PC-9 (cell line): ENCODE results near the gene TM9SF1. TPM values are rescaled to one million over a fixed set of nuclear protein-coding genes. Genes with fewer than 3 reads are reported as not detected.

Source experiments
- BruUV-seq: library from RNA; stranded (reverse); fragments of 400-500 nt; replicated peaks from 2 replicates; lab custom pipeline; 2021; lab: Mats Ljungman, UMichigan
- CTCF ChIA-PET: fragments of 300-600 bp; sonication (Branson Sonifier 250); formaldehyde crosslinking; loops from one replicate; lab custom pipeline; 2022; ENCODE audit warnings: antibody characterized with exemption; lab: Charles Lee
- POLR2A ChIA-PET: fragments of 300-600 bp; sonication (Branson Sonifier 250); formaldehyde crosslinking; loops from one replicate; lab custom pipeline; 2022; ENCODE audit warnings: antibody characterized with exemption; ENCODE audit not compliant: unreplicated experiment; lab: Charles Lee
- DNase-seq, 2 experiments: peaks; one replicate each; pipeline versions ENCODE4 v3.0.0 to v3.0.0-alpha.2; 2015 to 2022; ENCODE audit warnings: mixed read lengths in 1 of 2
- H2AFZ ChIP-seq: fragments of 200-600 bp; sonication (generic); 2 replicates; pipeline ENCODE4 v1.8.1; 2017; ENCODE audit warnings: antibody characterized with exemption
- H3F3A ChIP-seq: fragments of 200-600 bp; sonication (generic); 2 replicates; pipeline ENCODE4 v1.8.1; 2017; ENCODE audit warnings: antibody characterized with exemption, mild to moderate bottlenecking, low read depth; ENCODE audit not compliant: insufficient read depth
- H3K27ac ChIP-seq: fragments of 200-600 bp; sonication (generic); 2 replicates; pipeline ENCODE4 v1.6.1; 2016; ENCODE audit warnings: mixed run types
- H3K27me3 ChIP-seq: fragments of 200-600 bp; sonication (generic); 2 replicates; pipeline ENCODE4 v1.6.1; 2016; ENCODE audit warnings: low read depth, mixed run types; ENCODE audit not compliant: insufficient read depth
- H3K36me3 ChIP-seq: fragments of 200-600 bp; sonication (generic); 2 replicates; pipeline ENCODE4 v1.6.1; 2016; ENCODE audit warnings: low read depth, mixed run types
- H3K4me1 ChIP-seq: fragments of 200-600 bp; sonication (generic); replicated peaks from 2 replicates; pipeline ENCODE4 v1.6.1; 2016; ENCODE audit warnings: mixed run types; ENCODE audit not compliant: insufficient read depth
- H3K4me2 ChIP-seq: fragments of 200-600 bp; sonication (generic); 2 replicates; pipeline ENCODE4 v1.6.1; 2017; ENCODE audit warnings: mixed run types
- H3K4me3 ChIP-seq: fragments of 200-600 bp; sonication (generic); 2 replicates; pipeline ENCODE4 v1.6.1; 2016; ENCODE audit warnings: mixed run types
- H3K79me2 ChIP-seq: fragments of 200-600 bp; sonication (generic); 2 replicates; pipeline ENCODE4 v1.6.1; 2017; ENCODE audit warnings: low read depth, mixed run types
- H3K9me2 ChIP-seq: fragments of 200-600 bp; sonication (generic); 2 replicates; pipeline ENCODE4 v1.8.1; 2017; ENCODE audit warnings: mild to moderate bottlenecking; ENCODE audit not compliant: insufficient read depth
- H3K9me3 ChIP-seq: fragments of 200-600 bp; sonication (generic); 2 replicates; pipeline ENCODE4 v1.8.1; 2016; ENCODE audit warnings: low read depth; ENCODE audit not compliant: insufficient read depth
- H4K20me1 ChIP-seq: fragments of 200-600 bp; sonication (generic); 2 replicates; pipeline ENCODE4 v1.8.1; 2017; ENCODE audit not compliant: insufficient read depth
- EZH2 ChIP-seq: fragments of 200-600 bp; sonication (generic); IDR thresholded peaks from 2 replicates; pipeline ENCODE4 v1.8.0; 2017; ENCODE audit warnings: antibody characterized with exemption, low read depth
- intact Hi-C: fragments of 100-400 bp; cut with micrococcal nuclease; formaldehyde crosslinking; loops from one replicate; pipeline ENCODE4 v1.10.0; 2022; ENCODE audit not compliant: unreplicated experiment
- total RNA-seq: library from RNA; stranded (reverse); gene quantifications from 2 replicates; pipeline ENCODE4 v1.2.3, GENCODE V29; 2021
- TF ChIP-seq, protein P1 (sequence below): fragments of 200-600 bp; sonication (generic); conservative IDR thresholded peaks from 2 replicates; pipeline ENCODE4 v1.6.1; 2017; ENCODE audit warnings: mixed run types, antibody characterized with exemption, mild to moderate bottlenecking, moderate library complexity

The TM9SF1 gene
- total RNA-seq, 1 experiment from 2014 or later = 37.3 TPM

- Histone ChIP-seq H4K20me1 (no peaks in the 10 kb centered on the region), H2AFZ (no peak overlapping the region), H3K4me1 (peaks cover 10% of the 10 kb centered on the region; the same call in 1 of the 2 replicates), H3K27me3 (no peaks in the 10 kb centered on the region), H3K79me2 (peaks cover 13% of the 10 kb centered on the region), H3K4me2 (0 out of 2 replicates have a peak overlapping the region, but pooled peaks have one; percentile 91), H3K9me3 (no peaks in the 10 kb centered on the region), H3K36me3 (no peaks in the 10 kb centered on the region), H3K4me3 (no peak overlapping the region), H3K9me2 (no peaks in the 10 kb centered on the region), H3F3A (peaks cover 14% of the 10 kb centered on the region; the same call in 1 of the 2 replicates), H3K27ac (no peak overlapping the region)
- POLR2A ChIA-PET = no interaction called here
- CTCF ChIA-PET = no interaction called here
- no peak for TF ChIP-seq EZH2
- TF ChIP-seq, protein P1, sequence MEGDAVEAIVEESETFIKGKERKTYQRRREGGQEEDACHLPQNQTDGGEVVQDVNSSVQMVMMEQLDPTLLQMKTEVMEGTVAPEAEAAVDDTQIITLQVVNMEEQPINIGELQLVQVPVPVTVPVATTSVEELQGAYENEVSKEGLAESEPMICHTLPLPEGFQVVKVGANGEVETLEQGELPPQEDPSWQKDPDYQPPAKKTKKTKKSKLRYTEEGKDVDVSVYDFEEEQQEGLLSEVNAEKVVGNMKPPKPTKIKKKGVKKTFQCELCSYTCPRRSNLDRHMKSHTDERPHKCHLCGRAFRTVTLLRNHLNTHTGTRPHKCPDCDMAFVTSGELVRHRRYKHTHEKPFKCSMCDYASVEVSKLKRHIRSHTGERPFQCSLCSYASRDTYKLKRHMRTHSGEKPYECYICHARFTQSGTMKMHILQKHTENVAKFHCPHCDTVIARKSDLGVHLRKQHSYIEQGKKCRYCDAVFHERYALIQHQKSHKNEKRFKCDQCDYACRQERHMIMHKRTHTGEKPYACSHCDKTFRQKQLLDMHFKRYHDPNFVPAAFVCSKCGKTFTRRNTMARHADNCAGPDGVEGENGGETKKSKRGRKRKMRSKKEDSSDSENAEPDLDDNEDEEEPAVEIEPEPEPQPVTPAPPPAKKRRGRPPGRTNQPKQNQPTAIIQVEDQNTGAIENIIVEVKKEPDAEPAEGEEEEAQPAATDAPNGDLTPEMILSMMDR = no peak
- intact Hi-C loops = no loop called here
- BruUV-seq = no TSS peak
- no peak for DNase-seq
These were observed 16.1 kb upstream of the TM9SF1 start for GRCh38 chr14:24211311-24211710.

DNA sequence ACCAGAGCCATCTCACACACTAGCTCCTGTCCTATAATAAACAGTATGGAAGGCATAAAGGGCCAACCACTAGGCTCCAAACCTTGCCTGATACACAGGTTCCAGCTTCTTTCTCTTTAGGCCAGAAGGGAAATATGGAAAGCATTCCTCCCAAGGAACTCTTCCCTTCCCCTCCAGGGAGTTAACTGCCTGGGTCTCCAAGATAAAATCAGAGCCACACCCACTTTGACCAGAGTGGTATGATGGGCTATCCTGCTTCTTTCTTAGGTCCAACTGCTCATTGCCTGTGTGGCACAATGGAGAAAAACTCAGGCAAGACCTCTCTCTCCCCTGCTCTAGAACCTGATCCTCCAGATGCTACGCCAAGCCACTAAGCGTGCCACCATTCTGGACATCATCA, 12.4 kb upstream of the TM9SF1 start:
- Histone ChIP-seq H3F3A (peaks cover under 1% of the 10 kb centered on the region; the same call in 1 of the 2 replicates), H3K4me3 (no peak overlapping the region), H3K36me3 (no peaks in the 10 kb centered on the region), H3K27me3 (no peaks in the 10 kb centered on the region), H3K9me2 (no peaks in the 10 kb centered on the region), H4K20me1 (no peaks in the 10 kb centered on the region), H3K27ac (no peak overlapping the region), H3K4me2 (no peak overlapping the region), H3K79me2 (peaks cover 13% of the 10 kb centered on the region), H3K4me1 (no peaks in the 10 kb centered on the region), H2AFZ (no peak overlapping the region), H3K9me3 (no peaks in the 10 kb centered on the region)
- ChIA-PET POLR2A (no interaction called here), CTCF (no interaction called here)
- DNase-seq = no peak
- TF ChIP-seq, protein P1 = no peak
- intact Hi-C loops = no loop called here
- BruUV-seq = no TSS peak

GRCh38 chr14:24207104-24207551, 11.9 kb upstream of the TM9SF1 start:
- Histone ChIP-seq H3F3A (no peaks in the 10 kb centered on the region), H3K4me1 (no peaks in the 10 kb centered on the region), H3K9me2 (no peaks in the 10 kb centered on the region), H3K27me3 (no peaks in the 10 kb centered on the region), H3K79me2 (peaks cover 9% of the 10 kb centered on the region), H3K9me3 (no peaks in the 10 kb centered on the region), H3K27ac (no peak overlapping the region), H3K4me3 (no peak overlapping the region), H4K20me1 (no peaks in the 10 kb centered on the region), H3K36me3 (no peaks in the 10 kb centered on the region), H3K4me2 (no peak overlapping the region), H2AFZ (no peak overlapping the region)
- intact Hi-C loops = no loop called here
- BruUV-seq = no TSS peak
- TF ChIP-seq, protein P1 = no peak
- TF ChIP-seq EZH2 = no peak
- no peak for DNase-seq
- CTCF ChIA-PET = no interaction called here
- POLR2A ChIA-PET = no interaction called here
